Esophagus squamous epithelium (tissue), 4 donors: ENCODE measurements around the gene OMA1.
A peak's percentile ranks its signal among the peaks of the same experiment; 100 is the strongest.

Experiments used
- CTCF ChIP-seq, 6 experiments: fragments of 450-650 bp in 4 of 6; fragments of 200-600 bp in 2 of 6; sonication (generic) in 2 of 6; IDR thresholded peaks; one replicate each; pipeline ENCODE4 v1.5.1; 2016 to 2019; ENCODE audit warnings: antibody characterized with exemption in 6 of 6, mild to moderate bottlenecking in 4 of 6, moderate library complexity in 4 of 6
- POLR2A ChIP-seq, 4 donors: fragments of 450-650 bp; IDR thresholded peaks; one replicate each; pipeline ENCODE4 v1.6.1; 2017; ENCODE audit warnings: antibody characterized with exemption in 4 of 4, mild to moderate bottlenecking in 4 of 4, moderate library complexity in 3 of 4

GRCh38 chr1:58573705-58574591 is 27.4 kb upstream of the OMA1 start:
- TF ChIP-seq CTCF (IDR thresholded peaks at IDR 0.05) (no peak), POLR2A (IDR thresholded peaks at IDR 0.05) (peak in 2 of 4 donors; percentile 47 to 55)
